NCI-H510A (cell line): ENCODE results near the gene GPC6.

Experiments
- DNase-seq: peaks from one replicate; lab custom pipeline; 2025; lab: John Stamatoyannopoulos, UW

The GPC6 gene

DNA sequence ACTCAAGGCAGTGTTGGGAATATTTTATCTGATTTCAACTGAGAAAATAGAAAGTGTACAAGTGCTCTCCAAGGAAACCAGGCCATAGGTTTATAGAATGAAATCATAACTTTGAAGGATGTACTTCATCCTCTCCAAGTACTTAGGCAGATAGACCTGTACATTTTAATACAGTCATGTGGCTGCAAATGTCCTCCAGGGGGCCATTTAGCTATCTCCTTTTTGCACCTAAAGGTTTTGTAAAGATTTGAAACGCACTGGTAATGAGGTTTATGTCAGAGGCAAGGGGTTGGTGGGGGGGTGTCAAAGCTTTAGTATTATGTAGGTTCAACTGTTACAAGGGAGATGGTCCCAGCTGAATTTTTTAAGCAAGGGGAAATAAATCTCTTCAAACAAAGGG, 888.4 kb downstream of the GPC6 start:
- no peak for DNase-seq

DNA sequence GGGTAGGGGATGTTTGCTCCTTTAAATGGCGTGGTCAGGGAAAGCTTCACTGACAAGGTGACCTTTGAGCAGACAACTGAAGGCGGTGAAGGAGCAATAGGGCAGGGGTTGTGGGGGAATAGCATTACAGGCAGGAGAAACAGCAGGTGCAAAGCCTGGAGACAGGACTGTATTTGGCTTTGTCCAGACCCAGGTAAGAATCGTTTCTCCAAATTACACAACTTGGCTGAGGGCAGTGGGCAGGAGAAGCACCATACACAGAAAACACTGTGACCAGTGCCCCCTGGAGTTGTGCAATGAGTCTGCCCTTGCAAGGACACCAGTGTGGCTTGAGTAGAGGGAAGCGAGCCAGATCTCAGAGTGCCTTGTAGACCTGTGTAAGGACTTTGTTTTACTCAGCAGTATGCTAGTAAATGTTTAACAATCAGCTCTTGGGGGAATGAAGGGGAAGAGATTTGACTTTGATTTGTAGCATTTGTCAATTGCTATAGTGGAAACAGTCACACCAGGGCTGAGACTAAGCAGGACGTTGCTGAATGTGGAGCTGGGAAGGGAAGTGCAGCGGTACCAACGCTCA, 892.8 kb downstream of the GPC6 start:
- DNase-seq, result no peak

DNA sequence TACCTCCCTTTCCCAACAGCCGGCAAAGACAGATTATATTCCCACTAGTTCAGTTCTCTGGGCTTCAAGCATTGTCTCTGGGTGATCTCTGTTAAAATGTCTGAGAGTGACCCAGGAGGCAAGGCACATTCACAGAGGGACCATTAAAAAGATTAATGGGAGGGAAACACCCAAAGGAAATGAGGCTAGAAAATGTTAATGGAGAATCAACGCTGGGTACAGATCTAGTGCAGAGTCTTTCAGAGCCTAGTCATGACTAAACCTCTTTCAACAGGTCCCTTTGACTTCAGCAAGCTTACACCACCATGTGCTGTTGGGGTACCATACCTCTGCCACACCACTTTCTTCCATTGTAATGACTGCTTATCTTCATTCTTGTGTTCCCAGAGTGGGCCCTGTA, 894.3 kb downstream of the GPC6 start:
- DNase-seq, result no peak

DNA sequence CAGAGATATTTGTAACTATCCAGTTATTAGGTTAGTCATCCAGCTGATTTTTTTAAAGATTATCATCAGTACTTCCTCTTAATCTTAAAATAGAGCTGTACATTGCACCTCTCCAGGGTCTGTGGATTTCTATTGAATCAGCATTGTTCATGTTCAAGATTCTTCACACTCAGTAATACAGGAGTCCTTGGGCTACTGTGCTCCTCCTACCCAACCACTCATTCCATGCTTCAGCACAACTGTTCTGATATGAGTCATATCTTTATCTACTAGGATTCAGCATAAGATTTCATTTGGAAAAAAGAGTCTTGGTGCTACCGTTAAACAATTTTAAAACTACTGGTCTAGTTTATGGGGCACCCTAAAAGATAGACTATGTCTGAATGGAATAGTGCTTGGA, 895.1 kb downstream of the GPC6 start:
- DNase-seq, result no peak

DNA sequence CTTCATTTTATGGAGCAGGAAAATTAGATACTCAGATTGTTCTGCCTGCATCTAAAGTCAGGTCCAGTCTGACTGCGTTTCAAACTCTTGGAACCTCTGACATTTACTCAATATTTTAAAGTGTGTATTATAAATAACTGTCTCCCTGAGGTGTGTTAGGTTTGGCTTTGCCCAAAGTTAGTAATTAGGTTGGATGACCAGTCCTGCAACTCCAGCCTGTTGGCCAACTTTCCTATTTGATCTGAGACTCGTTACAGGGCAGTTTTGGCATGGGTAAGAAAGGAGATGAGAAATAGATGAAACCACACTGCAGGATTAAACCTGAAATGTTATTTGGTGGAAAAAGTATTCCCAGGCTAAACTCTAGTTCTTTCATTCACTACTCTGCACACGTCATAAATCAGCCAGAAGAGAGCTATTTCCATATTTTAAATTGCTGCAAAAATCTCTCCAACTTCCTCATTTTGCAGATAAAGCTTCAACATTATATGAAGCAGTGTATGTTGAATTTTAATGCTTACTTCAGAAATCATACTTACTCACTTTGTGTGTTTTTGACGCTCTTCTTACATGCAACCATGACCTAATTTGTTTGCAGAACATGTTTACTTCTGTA, 895.8 kb downstream of the GPC6 start:
- DNase-seq, result no peak

DNA sequence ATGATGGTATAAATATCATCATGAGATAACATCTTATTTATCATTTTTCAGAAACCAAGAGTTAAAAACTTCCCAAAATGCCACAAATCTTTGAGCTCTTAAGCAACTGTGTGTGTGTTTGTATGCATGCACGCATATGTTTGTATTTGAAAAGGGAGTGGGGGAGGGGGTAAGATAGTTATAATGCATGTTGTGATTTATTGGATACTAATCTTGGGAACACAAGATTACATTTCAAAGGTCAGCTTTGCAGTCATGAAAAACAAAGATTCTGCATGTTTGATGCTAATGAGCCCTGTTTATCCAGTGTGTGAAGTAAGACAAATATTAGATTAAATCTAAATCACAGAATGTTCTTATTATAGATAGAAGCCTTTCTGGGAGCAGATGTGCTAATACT, 897.0 kb downstream of the GPC6 start:
- DNase-seq, result no peak

DNA sequence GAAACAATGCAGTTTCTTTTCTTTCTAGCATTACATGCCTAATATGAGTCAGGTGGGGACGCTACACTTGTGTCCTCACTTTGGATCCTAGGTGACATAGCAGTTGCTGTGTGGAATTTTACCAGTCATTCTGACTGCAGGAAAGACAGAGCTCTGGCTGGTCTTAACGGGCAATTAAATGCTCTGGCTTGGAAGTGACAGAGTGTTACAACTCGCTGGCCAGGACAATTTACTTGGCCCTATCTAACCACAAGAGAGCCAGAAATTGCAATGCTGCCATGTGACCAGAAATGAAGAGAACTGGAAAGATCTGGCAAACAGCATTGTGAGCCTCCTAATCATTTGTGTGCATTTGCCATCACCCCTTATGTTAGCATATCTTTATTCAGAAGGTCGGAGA, 901.8 kb downstream of the GPC6 start:
- no peak for DNase-seq

DNA sequence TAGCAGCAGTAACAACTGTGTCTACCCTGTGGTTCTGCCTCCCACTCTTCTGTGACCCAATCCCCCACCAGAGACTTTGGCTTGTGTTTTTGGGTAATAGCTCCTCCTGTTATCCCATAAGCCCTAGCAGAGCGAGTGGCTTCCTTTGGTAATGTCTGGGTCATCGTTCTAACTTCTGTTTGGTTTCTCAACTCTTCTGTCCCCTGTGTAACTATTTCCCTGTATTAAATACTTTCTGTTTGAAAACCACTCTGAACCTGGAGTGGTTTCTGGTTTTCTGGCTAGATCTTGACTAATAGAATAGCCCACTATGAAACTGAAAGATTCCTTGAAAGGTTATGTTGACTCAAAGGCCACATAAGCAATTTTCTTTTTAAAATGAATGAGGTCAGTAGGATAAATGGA, 902.9 kb downstream of the GPC6 start:
- DNase-seq, result no peak

DNA sequence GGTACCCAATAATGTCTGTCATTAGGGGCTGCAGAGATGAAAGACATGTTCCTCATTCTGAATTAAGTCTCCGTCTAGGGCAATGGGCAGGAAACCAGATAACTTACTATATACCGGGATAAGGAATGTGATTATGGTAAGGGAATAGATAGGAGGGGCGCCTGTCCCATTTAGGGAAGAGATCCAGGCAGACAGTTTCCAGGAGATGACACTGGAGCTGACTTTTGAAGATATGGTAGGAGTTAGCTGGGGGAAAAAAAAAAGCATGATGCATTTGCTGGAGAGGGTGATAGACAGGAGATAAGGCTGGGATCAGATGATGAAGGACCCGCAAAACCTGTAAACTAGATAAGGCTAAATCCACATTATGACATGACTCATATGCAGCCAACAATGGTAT, 912.2 kb downstream of the GPC6 start:
- DNase-seq, result no peak

DNA sequence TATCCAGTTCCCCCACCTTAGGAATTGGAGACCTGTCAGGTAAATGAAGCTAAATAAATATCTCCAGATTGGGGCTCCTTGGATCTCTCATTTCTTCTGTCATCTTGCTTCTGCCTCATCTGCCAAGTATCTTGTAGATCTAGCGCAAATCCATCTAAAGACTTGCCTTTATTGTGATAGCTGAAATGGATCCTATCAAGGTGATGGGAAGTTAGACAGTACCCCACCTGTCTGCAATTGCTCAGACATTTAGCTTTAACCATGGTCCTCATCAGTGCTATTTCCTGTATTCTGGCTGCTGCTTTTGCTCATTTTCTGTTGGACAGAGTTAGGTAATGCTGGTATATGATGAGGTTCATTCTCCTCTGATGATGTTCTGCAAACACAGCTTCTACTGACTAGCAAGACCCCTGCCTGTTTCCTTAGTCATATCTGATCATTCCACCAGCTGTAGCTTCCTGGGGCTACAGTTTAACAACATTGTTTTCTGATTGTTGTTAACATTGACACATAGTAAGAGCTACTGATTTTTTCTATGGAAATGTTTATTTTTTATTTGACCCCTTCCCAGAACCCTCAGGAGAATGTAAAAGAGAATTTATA, 912.9 kb downstream of the GPC6 start:
- DNase-seq, result no peak

DNA sequence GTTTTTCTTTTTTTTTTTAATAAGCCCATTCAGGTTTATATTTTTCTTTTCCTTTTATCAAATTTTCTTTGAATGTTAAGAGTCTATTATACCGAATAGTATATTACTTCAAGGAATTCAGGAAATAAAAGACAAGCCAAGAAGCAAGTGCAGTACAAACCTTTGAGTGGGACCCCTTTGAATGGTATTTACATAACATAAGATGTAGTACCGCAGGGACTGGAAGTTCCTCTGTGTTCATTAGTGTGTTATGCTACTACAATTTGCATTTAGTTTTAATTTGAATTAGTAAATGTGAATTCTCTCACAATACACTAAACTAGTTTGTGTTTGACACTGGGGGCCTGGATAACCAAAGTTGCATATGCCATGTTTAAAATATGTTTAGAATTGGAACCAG, 913.4 kb downstream of the GPC6 start:
- DNase-seq, result no peak

DNA sequence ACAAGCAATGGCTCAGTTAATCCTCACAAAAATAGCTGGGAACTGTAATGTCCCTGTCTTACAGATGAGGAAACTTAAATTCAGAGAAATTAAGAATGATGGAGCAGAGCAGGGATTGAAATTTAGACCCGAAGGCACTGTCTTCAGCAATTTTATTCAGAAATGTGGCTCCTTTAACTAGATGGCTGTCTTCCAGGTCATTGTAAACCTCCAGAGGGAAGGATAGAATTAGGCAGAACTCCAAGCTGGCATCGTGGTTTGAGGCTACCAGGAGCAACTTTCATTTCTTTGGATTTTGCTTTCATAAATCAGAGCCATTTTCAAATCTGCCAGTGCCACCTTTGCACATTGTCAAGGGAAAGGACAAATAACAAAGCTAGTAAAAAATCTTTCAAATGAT, 913.9 kb downstream of the GPC6 start:
- DNase-seq, result no peak

DNA sequence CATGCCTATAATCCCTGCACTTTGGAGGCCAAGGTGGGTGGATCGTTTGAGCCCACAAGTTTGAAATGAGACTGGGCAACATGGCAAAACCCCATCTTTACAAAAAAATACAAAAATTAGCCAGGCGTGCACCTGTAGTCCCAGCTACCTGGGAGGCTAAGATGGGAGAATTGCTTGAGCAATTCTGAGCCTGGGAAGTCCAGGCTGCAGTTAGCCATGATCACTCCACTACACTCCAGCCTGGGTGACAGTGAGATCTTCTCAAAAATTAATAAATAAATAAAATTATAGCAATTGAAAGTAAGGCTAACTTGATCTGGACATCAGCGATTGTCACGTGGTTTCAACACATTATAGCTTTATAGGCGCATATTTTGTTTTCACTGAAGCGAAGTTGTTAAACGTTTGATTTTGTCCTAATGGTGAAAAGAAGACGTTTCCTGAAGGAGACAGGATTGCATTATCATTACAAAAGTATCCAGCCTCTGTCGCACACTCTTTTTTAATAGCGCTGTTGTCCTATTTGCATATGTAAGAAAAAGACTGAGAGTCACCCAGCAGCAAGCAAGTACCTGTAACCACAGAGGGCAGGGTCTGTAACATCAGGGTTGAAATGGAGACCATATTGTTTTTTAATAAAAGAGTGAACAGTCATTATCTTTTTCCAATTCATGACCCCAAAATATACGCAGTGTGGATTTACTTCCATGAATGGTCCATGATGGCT, 917.2 kb downstream of the GPC6 start:
- no peak for DNase-seq

DNA sequence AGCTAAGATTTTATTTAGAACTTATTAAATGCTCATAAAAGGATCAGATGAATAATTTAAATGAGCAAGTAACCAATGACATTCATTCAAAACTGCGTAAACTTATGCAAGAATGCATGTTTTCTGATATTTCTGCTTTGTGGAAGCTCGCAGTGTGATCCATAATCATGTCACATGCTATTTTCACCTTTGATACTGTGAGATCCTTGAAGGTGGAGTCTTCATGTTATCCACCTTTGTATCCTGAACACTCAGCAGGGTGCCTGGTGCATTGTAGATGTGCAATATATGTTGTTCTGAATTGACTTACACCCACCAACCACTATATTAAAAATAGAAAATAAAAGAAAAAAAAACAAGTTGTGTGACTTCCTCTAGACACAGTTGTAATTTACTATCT, 919.4 kb downstream of the GPC6 start:
- DNase-seq, result no peak

DNA sequence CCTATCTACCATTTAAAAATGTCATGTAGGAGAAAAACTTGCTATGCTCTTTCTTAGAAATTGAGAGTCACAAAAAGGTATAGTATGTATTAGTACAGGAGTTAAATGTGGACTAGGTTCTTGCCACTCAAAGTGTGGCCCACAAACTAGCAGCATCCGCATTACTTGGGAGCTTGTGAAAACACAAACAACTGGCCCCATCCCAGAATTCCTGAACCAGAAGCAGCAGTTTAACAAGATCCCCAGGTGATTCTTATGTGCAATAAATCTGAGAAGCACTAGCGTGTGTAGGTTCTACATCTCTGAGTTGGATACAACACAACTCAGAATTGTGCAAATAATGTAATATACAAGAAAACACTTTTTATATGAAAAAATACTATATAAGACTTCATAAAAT, 927.0 kb downstream of the GPC6 start:
- no peak for DNase-seq

DNA sequence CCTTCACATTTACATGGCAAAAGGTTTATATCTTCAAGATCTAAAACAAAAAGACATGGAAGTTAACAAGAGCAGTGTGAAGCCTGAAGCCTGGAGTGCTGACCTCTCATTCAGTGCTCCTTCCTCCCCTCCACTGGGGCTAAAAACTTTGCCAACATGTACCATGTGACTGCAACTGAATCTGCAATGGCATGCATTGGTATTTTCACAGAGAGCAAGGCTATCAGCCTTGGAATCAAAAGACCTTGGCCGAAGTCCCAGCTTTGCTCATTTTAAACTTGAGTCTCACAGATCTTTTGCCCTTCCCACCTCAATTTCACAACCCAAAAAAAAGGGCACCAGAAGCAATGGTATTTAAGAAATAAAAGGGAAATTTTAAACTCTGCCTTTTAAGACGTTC, 927.8 kb downstream of the GPC6 start:
- no peak for DNase-seq

DNA sequence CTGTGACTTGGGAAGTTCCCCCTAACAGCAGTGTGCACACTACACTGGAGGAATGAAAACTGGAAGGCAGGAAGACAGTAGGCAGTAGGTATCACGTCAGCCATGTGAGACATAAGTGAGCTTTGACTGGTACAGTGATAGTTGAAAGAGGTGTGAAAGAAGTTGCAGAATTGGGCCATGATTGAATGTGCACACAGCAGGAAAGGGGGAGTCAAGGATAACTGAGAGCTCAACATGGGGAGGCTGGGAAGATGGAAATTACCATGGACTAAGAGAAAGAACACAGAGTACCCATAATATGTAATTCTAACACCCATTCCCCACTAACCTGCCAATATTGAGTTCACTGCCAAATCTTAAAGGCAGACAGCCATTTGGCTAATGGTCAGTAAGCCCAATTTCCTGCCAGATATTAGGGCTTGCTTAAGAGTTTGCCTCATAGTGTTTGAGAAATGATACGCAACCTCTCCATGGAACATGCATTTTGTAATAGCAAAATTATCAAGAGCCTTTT, 931.2 kb downstream of the GPC6 start:
- DNase-seq, result no peak

DNA sequence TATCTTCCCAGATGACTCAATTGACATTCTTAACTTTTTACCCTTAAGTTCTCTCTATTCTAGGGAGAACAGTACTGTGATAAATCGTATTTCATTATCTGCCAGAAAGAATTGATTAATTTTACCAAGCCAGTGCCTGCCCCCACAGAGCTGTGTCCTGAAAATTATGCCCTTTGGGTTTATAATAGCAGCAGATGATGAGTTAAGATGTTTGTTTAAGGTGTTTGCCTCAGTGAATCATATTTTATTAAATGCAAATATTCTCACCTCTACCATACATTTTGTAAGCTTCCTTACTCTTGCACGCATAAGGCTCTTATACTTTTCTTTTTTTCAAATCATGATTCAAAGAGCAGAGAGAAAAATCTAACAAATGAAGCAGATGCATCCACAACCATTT, 934.3 kb downstream of the GPC6 start:
- DNase-seq, result no peak

DNA sequence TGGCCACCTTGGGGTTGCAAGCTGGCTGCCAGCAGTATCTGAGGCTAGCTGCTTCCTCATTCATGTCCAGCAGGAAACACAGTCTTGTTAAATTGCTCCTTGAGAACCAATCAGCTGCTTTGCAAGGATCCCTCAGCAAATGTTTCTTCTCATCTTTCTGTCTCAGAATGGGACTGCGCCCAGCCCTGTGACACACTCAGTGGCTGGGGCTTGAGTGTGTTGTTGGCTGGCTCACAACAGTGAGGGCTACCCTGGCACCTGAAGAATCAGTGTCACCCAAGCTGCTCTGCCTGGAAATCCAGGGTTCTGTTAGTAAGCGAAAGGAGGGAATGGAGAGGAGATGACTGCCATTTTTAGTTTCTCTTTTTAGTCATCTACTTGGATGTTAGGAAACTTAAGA, 935.7 kb downstream of the GPC6 start:
- no peak for DNase-seq

DNA sequence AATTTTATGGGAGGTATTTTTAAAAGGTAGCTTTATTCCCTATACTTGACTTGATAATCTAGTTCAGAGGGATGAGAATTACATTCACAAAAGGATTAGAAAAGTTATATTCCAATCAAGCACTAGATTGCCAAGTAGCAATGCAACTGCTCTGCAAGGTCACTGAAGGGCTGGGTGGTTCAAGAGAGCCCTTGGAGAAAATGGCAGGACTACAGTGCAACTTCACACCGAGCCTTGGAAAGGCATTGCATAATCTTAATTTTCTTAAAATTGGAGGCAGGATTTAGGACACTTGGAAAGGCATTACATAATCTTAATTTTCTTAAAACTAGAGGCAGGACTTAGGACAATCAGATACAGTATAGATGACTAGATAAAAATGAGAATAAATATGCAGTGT, 936.9 kb downstream of the GPC6 start:
- no peak for DNase-seq

DNA sequence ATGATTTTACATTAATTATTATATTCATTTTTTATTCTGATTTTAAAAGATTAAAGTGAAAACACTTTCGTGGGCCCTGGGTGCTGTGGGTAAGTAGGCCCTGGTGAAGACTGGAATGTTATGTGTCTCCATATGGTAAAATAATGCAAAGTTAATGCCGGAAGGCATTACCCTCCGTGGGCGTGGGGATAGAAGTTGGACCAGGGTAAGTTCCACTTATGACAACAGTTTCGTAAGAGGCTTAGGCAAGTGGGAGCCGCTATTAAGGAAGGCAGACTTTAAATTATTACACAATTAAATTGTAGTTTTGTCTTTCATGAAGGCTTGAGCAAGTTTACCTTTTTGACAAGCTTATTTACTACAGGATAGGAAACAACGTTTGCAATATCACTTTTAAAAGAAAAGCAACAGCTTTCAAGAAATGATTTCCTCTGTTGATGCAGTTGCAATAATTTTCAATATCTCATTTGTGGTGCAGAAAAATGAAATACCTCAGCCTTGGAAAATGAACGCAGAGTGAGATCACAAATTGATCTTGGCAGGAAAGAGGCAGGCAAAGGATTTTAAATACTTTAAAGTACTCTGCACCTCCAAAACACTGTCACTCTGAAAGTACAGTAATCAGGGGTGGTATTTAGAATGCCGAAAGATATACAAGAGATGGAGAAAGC, 942.3 kb downstream of the GPC6 start:
- no peak for DNase-seq

DNA sequence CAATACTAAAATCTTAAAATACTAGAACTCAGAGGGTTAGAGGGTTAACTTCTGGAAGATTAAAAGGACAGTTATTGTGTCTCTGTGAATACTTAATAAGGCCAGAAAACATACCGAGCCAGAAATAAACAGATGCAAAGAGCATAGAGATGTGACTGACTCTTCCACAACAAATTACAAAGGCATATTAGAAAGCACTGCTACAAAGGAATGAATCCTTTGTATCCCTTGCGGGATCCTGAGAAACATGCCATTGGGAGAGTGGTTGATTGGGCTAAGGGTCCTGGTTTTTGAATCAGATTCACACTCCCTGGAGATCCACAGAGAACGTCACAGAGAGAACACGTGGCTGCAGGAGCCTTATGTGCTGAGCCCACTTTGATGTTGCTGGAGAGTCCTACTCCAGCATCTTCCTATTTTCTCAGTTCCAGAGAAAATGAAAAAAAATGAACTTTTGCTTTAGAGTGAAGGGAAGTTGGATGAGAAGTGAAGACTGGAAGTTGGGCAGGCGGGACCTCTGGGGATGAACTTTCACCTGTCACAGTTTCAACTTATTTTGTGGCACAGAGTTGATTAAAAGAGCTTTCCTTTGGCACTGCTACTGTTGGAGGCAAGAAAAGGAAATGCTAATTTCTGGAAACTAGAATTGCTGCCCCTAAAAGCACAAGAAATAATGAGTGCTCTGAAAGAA, 943.0 kb downstream of the GPC6 start:
- no peak for DNase-seq
